Loucy (cell line): ENCODE measurements around the gene HUNK.

Experiments
- H2AFZ ChIP-seq: fragments of 200-600 bp; sonication (generic); 2 replicates; pipeline ENCODE4 v1.6.0; 2016; ENCODE audit warnings: antibody characterized with exemption, mild to moderate bottlenecking, low read length, moderate library complexity
- H3F3A ChIP-seq: fragments of 200-600 bp; 2 replicates; pipeline ENCODE4 v1.6.0; 2016; ENCODE audit warnings: antibody characterized with exemption, low read depth, mild to moderate bottlenecking
- H3K27me3 ChIP-seq: fragments of 200-600 bp; sonication (generic); 2 replicates; pipeline ENCODE4 v1.6.1; 2014; ENCODE audit warnings: low read length, mild to moderate bottlenecking; ENCODE audit not compliant: insufficient read depth, poor library complexity, severe bottlenecking
- H3K36me3 ChIP-seq: fragments of 200-600 bp; sonication (generic); 2 replicates; pipeline ENCODE4 v1.6.1; 2016; ENCODE audit warnings: low read length; ENCODE audit not compliant: insufficient read depth
- H3K4me1 ChIP-seq: fragments of 200-600 bp; sonication (generic); 2 replicates; pipeline ENCODE4 v1.5.1; 2014; ENCODE audit warnings: low read length, mild to moderate bottlenecking; ENCODE audit not compliant: insufficient read depth, poor library complexity, severe bottlenecking
- H3K4me2 ChIP-seq: fragments of 200-600 bp; sonication (generic); 2 replicates; pipeline ENCODE4 v1.6.0; 2014; ENCODE audit warnings: antibody characterized with exemption, low read length, low read depth, mild to moderate bottlenecking; ENCODE audit not compliant: poor library complexity, severe bottlenecking
- H3K4me3 ChIP-seq: fragments of 200-600 bp; sonication (generic); 2 replicates; pipeline ENCODE4 v1.5.1; 2014; ENCODE audit warnings: low read length, mild to moderate bottlenecking, mixed read lengths; ENCODE audit not compliant: poor library complexity, severe bottlenecking
- H3K79me2 ChIP-seq: fragments of 200-600 bp; sonication (generic); 2 replicates; pipeline ENCODE4 v1.6.1; 2014; ENCODE audit warnings: low read length; ENCODE audit not compliant: insufficient read depth
- H3K9ac ChIP-seq: fragments of 200-600 bp; sonication (generic); 2 replicates; pipeline ENCODE4 v1.6.0; 2014; ENCODE audit warnings: mild to moderate bottlenecking, low read depth, low read length, moderate library complexity; ENCODE audit not compliant: poor library complexity, severe bottlenecking
- H3K9me2 ChIP-seq: fragments of 200-600 bp; sonication (generic); replicated peaks from 2 replicates; pipeline ENCODE4 v1.6.1; 2016; ENCODE audit warnings: low read depth, low read length, mixed read lengths
- H3K9me3 ChIP-seq: fragments of 200-600 bp; sonication (generic); 2 replicates; pipeline ENCODE4 v1.6.1; 2014; ENCODE audit warnings: mild to moderate bottlenecking, antibody characterized with exemption, low read length, low read depth; ENCODE audit not compliant: insufficient read depth
- H4K20me1 ChIP-seq: fragments of 200-600 bp; sonication (generic); 2 replicates; pipeline ENCODE4 v1.6.0; 2014; ENCODE audit warnings: antibody characterized with exemption, low read length, mild to moderate bottlenecking; ENCODE audit not compliant: insufficient read depth, poor library complexity, severe bottlenecking
- CTCF ChIP-seq: fragments of 200-600 bp; sonication (generic); conservative IDR thresholded peaks from 2 replicates; pipeline ENCODE4 v1.5.1; 2014; ENCODE audit warnings: mild to moderate bottlenecking, antibody characterized with exemption, low read length
- EZH2phosphoT487 ChIP-seq: fragments of 200-600 bp; IDR thresholded peaks from 2 replicates; pipeline ENCODE4 v1.6.1; 2018; ENCODE audit warnings: antibody characterized with exemption, mild to moderate bottlenecking, moderate library complexity, borderline replicate concordance

Gene HUNK

DNA sequence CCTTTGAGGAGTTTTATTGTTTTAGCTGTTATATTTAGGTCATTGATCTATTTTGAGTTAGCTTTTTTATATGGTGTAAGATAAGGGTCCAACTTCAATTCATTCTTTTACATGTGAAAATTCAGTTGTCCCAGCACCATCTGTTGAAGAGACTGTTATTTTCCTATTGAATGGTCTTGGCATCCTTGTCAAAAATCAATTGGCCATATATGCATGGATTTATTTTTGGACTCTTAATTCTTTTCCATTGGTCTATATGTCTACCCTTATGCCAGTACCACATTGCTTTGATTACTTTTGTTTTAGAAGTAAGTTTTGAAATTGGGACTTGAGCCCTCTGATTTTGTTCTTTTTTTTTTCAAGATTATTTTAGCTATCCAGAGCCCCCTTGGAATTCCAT, 35.8 kb upstream of the HUNK start:
- no peaks in the 10 kb centered on the region for H3K9me3 ChIP-seq
- no peak overlapping the region for H3K9ac ChIP-seq
- no peaks in the 10 kb centered on the region for H3K9me2 ChIP-seq
- no peaks in the 10 kb centered on the region for H4K20me1 ChIP-seq
- H2AFZ ChIP-seq, result no peak overlapping the region
- TF ChIP-seq EZH2phosphoT487, result no peak
- TF ChIP-seq CTCF, result no peak
- H3K4me2 ChIP-seq, result no peak overlapping the region
- no peaks in the 10 kb centered on the region for H3K27me3 ChIP-seq
- no peaks in the 10 kb centered on the region for H3K79me2 ChIP-seq
- H3K4me1 ChIP-seq, result no peaks in the 10 kb centered on the region
- no peaks in the 10 kb centered on the region for H3F3A ChIP-seq
- no peak overlapping the region for H3K4me3 ChIP-seq
- H3K36me3 ChIP-seq, result no peaks in the 10 kb centered on the region

- H3K9me2 ChIP-seq, result no peaks in the 10 kb centered on the region
- no peaks in the 10 kb centered on the region for H3K36me3 ChIP-seq
- no peaks in the 10 kb centered on the region for H3K27me3 ChIP-seq
- H3K9ac ChIP-seq, result no peak overlapping the region
- H3K9me3 ChIP-seq, result no peaks in the 10 kb centered on the region
- H3K79me2 ChIP-seq, result no peaks in the 10 kb centered on the region
- H3K4me1 ChIP-seq, result no peaks in the 10 kb centered on the region
- H2AFZ ChIP-seq, result no peak overlapping the region
- H3K4me3 ChIP-seq, result no peak overlapping the region
- no peaks in the 10 kb centered on the region for H4K20me1 ChIP-seq
- TF ChIP-seq CTCF, result no peak
- no peak for TF ChIP-seq EZH2phosphoT487
- no peaks in the 10 kb centered on the region for H3F3A ChIP-seq
- H3K4me2 ChIP-seq, result no peak overlapping the region
These were observed 35.0 kb upstream of the HUNK start for GRCh38 chr21:31837618-31838390.

GRCh38 chr21:31838586-31839355, 34.0 kb upstream of the HUNK start:
- no peak overlapping the region for H3K4me2 ChIP-seq
- H3K36me3 ChIP-seq, result no peaks in the 10 kb centered on the region
- H3K9me2 ChIP-seq, result no peaks in the 10 kb centered on the region
- H3K4me3 ChIP-seq, result no peak overlapping the region
- H3K9ac ChIP-seq, result no peak overlapping the region
- H3K4me1 ChIP-seq, result no peaks in the 10 kb centered on the region
- H3F3A ChIP-seq, result no peaks in the 10 kb centered on the region
- H2AFZ ChIP-seq, result no peak overlapping the region
- no peaks in the 10 kb centered on the region for H3K79me2 ChIP-seq
- TF ChIP-seq CTCF (no peak), EZH2phosphoT487 (no peak)
- H4K20me1 ChIP-seq, result no peaks in the 10 kb centered on the region
- H3K27me3 ChIP-seq, result no peaks in the 10 kb centered on the region
- H3K9me3 ChIP-seq, result no peaks in the 10 kb centered on the region
